Measurements from ENCODE around the gene TMEM63A. TPM values are rescaled to one million over a fixed set of nuclear protein-coding genes. Genes with fewer than 3 reads are reported as not detected.

TMEM63A gene
- total RNA-seq, 1 donor from 2014 or later: 75.7 TPM

Small RNA genes within 50 kb of the gene (microRNA-seq; reads per million reads assigned to microRNA genes)
- gene MIR6741: 2.1 reads per million

Other genes starting within 250 kb of the TMEM63A start
- gene ENAH, start 229.3 kb downstream of the TMEM63A start, total RNA-seq: 137 to 144 TPM (median 140 TPM) in 3 replicates
- gene SRP9, start 104.6 kb downstream of the TMEM63A start, total RNA-seq: 241 to 259 TPM (median 251 TPM) in 3 replicates
- gene EPHX1, start 72.3 kb downstream of the TMEM63A start, total RNA-seq: 34.7 to 37.2 TPM (median 35.9 TPM) in 3 replicates
- gene LEFTY1, start 6.8 kb upstream of the TMEM63A start, total RNA-seq: 1.6 to 1.7 TPM (median 1.6 TPM) in 3 replicates
- 36.6 to 38.9 TPM (median 37.0 TPM) in 3 replicates for gene PYCR2, start 41.9 kb upstream of the TMEM63A start, total RNA-seq
- gene LEFTY2, start 58.8 kb upstream of the TMEM63A start, total RNA-seq: 0.38 to 0.74 TPM (median 0.57 TPM) in 3 replicates
- 21.2 to 22.9 TPM (median 21.5 TPM) in 3 replicates for gene SDE2, start 117.0 kb upstream of the TMEM63A start, total RNA-seq
- 796 to 806 TPM (median 800 TPM) in 3 replicates for gene H3-3A, start 180.3 kb upstream of the TMEM63A start, total RNA-seq

Data from mesothelial cell of epicardium (in vitro differentiated cells).